Upper lobe of left lung (tissue), 4 donors: ENCODE measurements around the gene JDP2.

ENCODE experiments used
- POLR2A ChIP-seq, 4 donors: fragments of 450-650 bp; IDR thresholded peaks; one replicate each; pipeline ENCODE4 v1.5.1; 2016 to 2017; ENCODE audit warnings: antibody characterized with exemption in 4 of 4, mild to moderate bottlenecking in 2 of 4
- TF ChIP-seq, protein P1 (sequence below), 6 experiments: fragments of 450-650 bp in 4 of 6; fragments of 200-600 bp in 2 of 6; sonication (generic) in 2 of 6; IDR thresholded peaks; one replicate each; pipeline ENCODE4 v1.5.1; 2016 to 2019; ENCODE audit warnings: antibody characterized with exemption in 6 of 6

DNA sequence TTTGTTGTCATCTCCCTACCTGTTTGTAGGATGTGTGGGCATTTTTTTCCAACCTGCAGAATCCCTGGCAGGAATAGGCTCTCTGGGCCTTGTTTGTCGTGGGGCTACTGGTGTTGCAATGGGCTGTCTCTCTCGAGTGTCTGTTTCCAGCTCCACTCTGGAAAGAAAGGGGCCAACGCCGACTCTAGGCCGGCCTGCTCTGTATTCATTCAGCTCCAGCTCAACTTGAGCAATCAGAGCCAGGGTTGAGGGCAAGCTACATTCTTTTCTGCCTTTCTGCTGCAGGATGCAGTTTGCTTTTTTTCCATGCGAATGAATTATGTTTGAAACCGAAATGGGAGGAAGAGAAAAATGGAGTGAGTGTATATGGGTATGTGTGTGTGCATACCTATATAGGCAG, 2.3 kb downstream of the JDP2 start:
- TF ChIP-seq, protein P1, sequence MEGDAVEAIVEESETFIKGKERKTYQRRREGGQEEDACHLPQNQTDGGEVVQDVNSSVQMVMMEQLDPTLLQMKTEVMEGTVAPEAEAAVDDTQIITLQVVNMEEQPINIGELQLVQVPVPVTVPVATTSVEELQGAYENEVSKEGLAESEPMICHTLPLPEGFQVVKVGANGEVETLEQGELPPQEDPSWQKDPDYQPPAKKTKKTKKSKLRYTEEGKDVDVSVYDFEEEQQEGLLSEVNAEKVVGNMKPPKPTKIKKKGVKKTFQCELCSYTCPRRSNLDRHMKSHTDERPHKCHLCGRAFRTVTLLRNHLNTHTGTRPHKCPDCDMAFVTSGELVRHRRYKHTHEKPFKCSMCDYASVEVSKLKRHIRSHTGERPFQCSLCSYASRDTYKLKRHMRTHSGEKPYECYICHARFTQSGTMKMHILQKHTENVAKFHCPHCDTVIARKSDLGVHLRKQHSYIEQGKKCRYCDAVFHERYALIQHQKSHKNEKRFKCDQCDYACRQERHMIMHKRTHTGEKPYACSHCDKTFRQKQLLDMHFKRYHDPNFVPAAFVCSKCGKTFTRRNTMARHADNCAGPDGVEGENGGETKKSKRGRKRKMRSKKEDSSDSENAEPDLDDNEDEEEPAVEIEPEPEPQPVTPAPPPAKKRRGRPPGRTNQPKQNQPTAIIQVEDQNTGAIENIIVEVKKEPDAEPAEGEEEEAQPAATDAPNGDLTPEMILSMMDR (IDR thresholded peaks at IDR 0.05), result no peak
- TF ChIP-seq POLR2A (IDR thresholded peaks at IDR 0.05), result no peak
